IPS-18a (cell line): Measurements from ENCODE around the gene C20orf204.

Experiments used
- H3K27ac ChIP-seq: one replicate; pipeline ENCODE4 v1.5.1; 2013; ENCODE audit warnings: low read length
- H3K27me3 ChIP-seq: one replicate; pipeline ENCODE4 v1.6.1; 2013; ENCODE audit warnings: mild to moderate bottlenecking, low read length; ENCODE audit not compliant: control insufficient read depth, insufficient read depth
- H3K36me3 ChIP-seq: one replicate; pipeline ENCODE4 v1.6.1; 2013; ENCODE audit warnings: low read depth, low read length; ENCODE audit not compliant: control insufficient read depth
- H3K4me1 ChIP-seq: one replicate; pipeline ENCODE4 v1.6.1; 2013; ENCODE audit warnings: low read depth, low read length; ENCODE audit not compliant: control insufficient read depth
- H3K4me3 ChIP-seq: one replicate; pipeline ENCODE4 v1.5.1; 2013; ENCODE audit warnings: low read length
- H3K9ac ChIP-seq: one replicate; pipeline ENCODE4 v1.6.1; 2013; ENCODE audit warnings: mild to moderate bottlenecking, low read length, moderate library complexity
- H3K9me3 ChIP-seq: one replicate; pipeline ENCODE4 v1.6.1; 2013; ENCODE audit warnings: low read depth, low read length; ENCODE audit not compliant: control insufficient read depth

C20orf204 gene

GRCh38 chr20:64079273-64080012 lies 43.5 kb downstream of the C20orf204 start, which contains the start of gene RGS19:
Gene RGS19, minus strand, starts transcription at chr20:64079518. Its CDS starts 2,632 bp downstream, at chr20:64076886.
- Histone ChIP-seq H3K27ac (no peak within 1 kb of the TSS), H3K4me3 (peak within 1 kb of the TSS; percentile 66), H3K9me3 (no peaks in the 10 kb centered on the region), H3K36me3 (no peaks in the 10 kb centered on the region), H3K9ac (peak within 1 kb of the TSS; percentile 53), H3K27me3 (peaks cover 42% of the 10 kb centered on the region), H3K4me1 (peaks cover 8% of the 10 kb centered on the region)

- Histone ChIP-seq H3K27ac (no peak within 1 kb of the TSS), H3K9ac (peak within 1 kb of the TSS; percentile 53), H3K27me3 (peaks cover 50% of the 10 kb centered on the region), H3K4me3 (peak within 1 kb of the TSS; percentile 66), H3K36me3 (no peaks in the 10 kb centered on the region), H3K9me3 (no peaks in the 10 kb centered on the region), H3K4me1 (peaks cover 13% of the 10 kb centered on the region)
These were observed 44.2 kb downstream of the C20orf204 start, which contains the start of gene OPRL1 for GRCh38 chr20:64080013-64080812. Gene OPRL1, plus strand, starts transcription at chr20:64080082. Its CDS starts 12,639 bp downstream, at chr20:64092721.

GRCh38 chr20:64080813-64081623 lies 45.0 kb downstream of the C20orf204 start:
- Histone ChIP-seq H3K27me3 (peaks cover 58% of the 10 kb centered on the region), H3K9ac (no peak overlapping the region), H3K9me3 (no peaks in the 10 kb centered on the region), H3K4me1 (peaks cover 13% of the 10 kb centered on the region), H3K4me3 (no peak overlapping the region), H3K27ac (no peak overlapping the region), H3K36me3 (no peaks in the 10 kb centered on the region)

GRCh38 chr20:64081624-64081964 lies 45.6 kb downstream of the C20orf204 start:
- Histone ChIP-seq H3K4me3 (no peak overlapping the region), H3K36me3 (no peaks in the 10 kb centered on the region), H3K27me3 (peaks cover 60% of the 10 kb centered on the region), H3K9ac (no peak overlapping the region), H3K4me1 (peaks cover 13% of the 10 kb centered on the region), H3K27ac (no peak overlapping the region), H3K9me3 (no peaks in the 10 kb centered on the region)

GRCh38 chr20:64082126-64082731 lies 46.2 kb downstream of the C20orf204 start:
- H3K27ac ChIP-seq, result no peak overlapping the region
- no peak overlapping the region for H3K4me3 ChIP-seq
- no peak overlapping the region for H3K9ac ChIP-seq
- no peaks in the 10 kb centered on the region for H3K36me3 ChIP-seq
- peaks cover 13% of the 10 kb centered on the region for H3K4me1 ChIP-seq
- H3K27me3 ChIP-seq, result peaks cover 60% of the 10 kb centered on the region
- H3K9me3 ChIP-seq, result no peaks in the 10 kb centered on the region

GRCh38 chr20:64082820-64083377 lies 46.9 kb downstream of the C20orf204 start:
- H3K27ac ChIP-seq, result no peak overlapping the region
- no peaks in the 10 kb centered on the region for H3K36me3 ChIP-seq
- no peak overlapping the region for H3K9ac ChIP-seq
- H3K27me3 ChIP-seq, result peaks cover 60% of the 10 kb centered on the region
- peaks cover 13% of the 10 kb centered on the region for H3K4me1 ChIP-seq
- peak overlapping the region; percentile 47 for H3K4me3 ChIP-seq
- no peaks in the 10 kb centered on the region for H3K9me3 ChIP-seq

GRCh38 chr20:64083378-64083803 lies 47.4 kb downstream of the C20orf204 start:
- H3K4me3 ChIP-seq, result peak overlapping the region; percentile 51
- no peak overlapping the region for H3K9ac ChIP-seq
- H3K36me3 ChIP-seq, result no peaks in the 10 kb centered on the region
- H3K27me3 ChIP-seq, result peaks cover 60% of the 10 kb centered on the region
- H3K4me1 ChIP-seq, result peaks cover 13% of the 10 kb centered on the region
- H3K27ac ChIP-seq, result no peak overlapping the region
- H3K9me3 ChIP-seq, result no peaks in the 10 kb centered on the region

GRCh38 chr20:64083804-64084684 lies 48.1 kb downstream of the C20orf204 start, which contains the start of gene LKAAEAR1:
Gene LKAAEAR1, minus strand, starts transcription at chr20:64084398. Its CDS starts 179 bp downstream, at chr20:64084219.
- peaks cover 7% of the 10 kb centered on the region for H3K4me1 ChIP-seq

GRCh38 chr20:64084685-64085152 lies 48.7 kb downstream of the C20orf204 start:
- Histone ChIP-seq H3K9me3 (no peaks in the 10 kb centered on the region), H3K36me3 (no peaks in the 10 kb centered on the region), H3K4me1 (peaks cover 7% of the 10 kb centered on the region), H3K9ac (peak overlapping the region; percentile 39), H3K27ac (no peak overlapping the region), H3K4me3 (peak overlapping the region; percentile 51), H3K27me3 (peaks cover 60% of the 10 kb centered on the region)

More at GRCh38 chr20:64083804-64084684, 48.1 kb downstream of the C20orf204 start, which contains the start of gene LKAAEAR1:
- Histone ChIP-seq H3K27ac (no peak within 1 kb of the TSS), H3K9me3 (no peaks in the 10 kb centered on the region), H3K36me3 (no peaks in the 10 kb centered on the region), H3K27me3 (peaks cover 60% of the 10 kb centered on the region), H3K4me3 (peak within 1 kb of the TSS; percentile 51), H3K9ac (peak within 1 kb of the TSS; percentile 39)

GRCh38 chr20:64086801-64087200 lies 50.8 kb downstream of the C20orf204 start:
- Histone ChIP-seq H3K4me3 (no peak overlapping the region), H3K27me3 (peaks cover 41% of the 10 kb centered on the region), H3K4me1 (peaks cover 7% of the 10 kb centered on the region), H3K9ac (no peak overlapping the region), H3K9me3 (no peaks in the 10 kb centered on the region), H3K27ac (no peak overlapping the region), H3K36me3 (no peaks in the 10 kb centered on the region)
